ENCODE measurements around the gene RAB3GAP2. TPM values are rescaled to one million over a fixed set of nuclear protein-coding genes. Genes with fewer than 3 reads are reported as not detected.

Gene RAB3GAP2
- total and polyA plus RNA-seq, 10 of the 15 experiments (the other 5 are each of a cell fraction or from before 2014, with no cell fraction given): 11.9 to 51.1 (median 24.4) TPM

- no peak for TF ChIP-seq CUX1 (IDR thresholded peaks at IDR 0.05; ENCODE audit: insufficient replicate concordance, low read depth, low read length)
- TF ChIP-seq TAF1 (IDR thresholded peaks at IDR 0.05; ENCODE audit: borderline replicate concordance, low read depth, low read length): peak; percentile 75; the same call in 1 of the 2 replicates
- no peak for TF ChIP-seq RAD21 (IDR thresholded peaks at IDR 0.05; ENCODE audit: insufficient read depth, low read depth, low read length)
- TF ChIP-seq ZBTB11 (CRISPR knock-in tag; IDR thresholded peaks at IDR 0.05): peak; percentile 77
- peak; percentile 97 for TF ChIP-seq USF1 (IDR thresholded peaks at IDR 0.05; ENCODE audit: borderline replicate concordance, extremely low read length, insufficient read depth, low read depth, low read length)
- TF ChIP-seq RELA (IDR thresholded peaks at IDR 0.05; ENCODE audit: borderline replicate concordance, partially characterized antibody): no peak
- 0 out of 2 replicates have a peak, but pooled peaks have one; percentile 8 for TF ChIP-seq MYB (IDR thresholded peaks at IDR 0.05; ENCODE audit: borderline replicate concordance, low read depth, low read length)
- TF ChIP-seq IRF5 (IDR thresholded peaks at IDR 0.05; ENCODE audit: borderline replicate concordance): no peak
- TF ChIP-seq NRF1 (conservative IDR thresholded peaks at IDR 0.05; ENCODE audit: low read depth, low read length): peak; percentile 69
- TF ChIP-seq BACH1 (IDR thresholded peaks at IDR 0.05; ENCODE audit: borderline replicate concordance): peak; percentile 78
- no peak for TF ChIP-seq HDAC6 (IDR thresholded peaks at IDR 0.05; ENCODE audit: unreplicated experiment)
- 0 out of 2 replicates have a peak, but pooled peaks have one; percentile 76 for TF ChIP-seq POLR2AphosphoS2 (IDR thresholded peaks at IDR 0.05; ENCODE audit: low read depth, low read length)
- peak; percentile 91 for TF ChIP-seq ZBTB4 (CRISPR knock-in tag; IDR thresholded peaks at IDR 0.05)
Measured at GRCh38 chr1:220272047-220272840, at the start of gene RAB3GAP2 (continued).
